HEK293T (cell line): Measurements from ENCODE around the gene ZNF543.
"Not testable (repeated sequence)": the region's sequence is repeated elsewhere in the genome, so short reads cannot be mapped to it uniquely, and the experiment has no call there.

Experiments used
- CTCF ChIA-PET: fragments of 350-600 bp; formaldehyde crosslinking; extraction: SDS; loops from one replicate; lab custom pipeline; 2021; ENCODE audit warnings: antibody characterized with exemption, inconsistent platforms; lab: Yijun Ruan, JAX
- POLR2A ChIA-PET: fragments of 350-600 bp; formaldehyde crosslinking; extraction: SDS; loops from one replicate; lab custom pipeline; 2020; ENCODE audit warnings: antibody characterized with exemption, inconsistent platforms; lab: Yijun Ruan, JAX
- DNase-seq: peaks from one replicate; pipeline ENCODE4 v3.0.0; 2012; ENCODE audit warnings: mixed read lengths; ENCODE audit errors: extremely low spot score
- ARNT ChIP-seq: fragments of 450-650 bp; IDR thresholded peaks from 2 replicates; pipeline ENCODE4 v1.6.1; 2017; ENCODE audit warnings: mild to moderate bottlenecking
- BHLHE40 ChIP-seq: fragments of 450-650 bp; IDR thresholded peaks from 2 replicates; pipeline ENCODE4 v1.6.1; 2016; ENCODE audit warnings: mild to moderate bottlenecking, moderate library complexity, borderline replicate concordance
- CTBP1 ChIP-seq: fragments of 450-650 bp; IDR thresholded peaks from 2 replicates; pipeline ENCODE4 v1.6.1; 2016; ENCODE audit warnings: borderline replicate concordance
- ELF4 ChIP-seq: fragments of 450-650 bp; IDR thresholded peaks from 2 replicates; pipeline ENCODE4 v1.6.1; 2017; ENCODE audit warnings: antibody characterized with exemption
- FOXA1 ChIP-seq: fragments of 450-650 bp; IDR thresholded peaks from 2 replicates; pipeline ENCODE4 v1.6.1; 2016; ENCODE audit warnings: mild to moderate bottlenecking
- FOXK2 ChIP-seq: fragments of 450-650 bp; IDR thresholded peaks from 2 replicates; pipeline ENCODE4 v1.6.1; 2016; ENCODE audit warnings: mild to moderate bottlenecking
- FOXM1 ChIP-seq: fragments of 450-650 bp; IDR thresholded peaks from 2 replicates; pipeline ENCODE4 v1.6.1; 2017; ENCODE audit warnings: mild to moderate bottlenecking, borderline replicate concordance
- HDGF ChIP-seq: fragments of 450-650 bp; IDR thresholded peaks from 2 replicates; pipeline ENCODE4 v1.6.1; 2017; ENCODE audit warnings: antibody characterized with exemption, borderline replicate concordance
- L3MBTL2 ChIP-seq: fragments of 450-650 bp; conservative IDR thresholded peaks from 2 replicates; pipeline ENCODE4 v1.6.1; 2016; ENCODE audit warnings: mild to moderate bottlenecking
- LEF1 ChIP-seq: fragments of 450-650 bp; IDR thresholded peaks from 2 replicates; pipeline ENCODE4 v1.6.1; 2017; ENCODE audit warnings: mild to moderate bottlenecking, borderline replicate concordance
- NFRKB ChIP-seq: fragments of 450-650 bp; IDR thresholded peaks from 2 replicates; pipeline ENCODE4 v1.6.1; 2016; ENCODE audit warnings: mild to moderate bottlenecking, moderate library complexity
- PKNOX1 ChIP-seq: fragments of 450-650 bp; IDR thresholded peaks from 2 replicates; pipeline ENCODE4 v1.6.1; 2016
- SP1 ChIP-seq: fragments of 450-650 bp; IDR thresholded peaks from 2 replicates; pipeline ENCODE4 v1.6.1; 2017
- SUZ12 ChIP-seq: fragments of 450-650 bp; IDR thresholded peaks from 2 replicates; pipeline ENCODE4 v1.6.1; 2016; ENCODE audit warnings: mild to moderate bottlenecking
- TARDBP ChIP-seq: fragments of 450-650 bp; IDR thresholded peaks from 2 replicates; pipeline ENCODE4 v1.6.1; 2016
- ZNF384 ChIP-seq: fragments of 450-650 bp; IDR thresholded peaks from 2 replicates; pipeline ENCODE4 v1.6.1; 2016

The ZNF543 gene

DNA sequence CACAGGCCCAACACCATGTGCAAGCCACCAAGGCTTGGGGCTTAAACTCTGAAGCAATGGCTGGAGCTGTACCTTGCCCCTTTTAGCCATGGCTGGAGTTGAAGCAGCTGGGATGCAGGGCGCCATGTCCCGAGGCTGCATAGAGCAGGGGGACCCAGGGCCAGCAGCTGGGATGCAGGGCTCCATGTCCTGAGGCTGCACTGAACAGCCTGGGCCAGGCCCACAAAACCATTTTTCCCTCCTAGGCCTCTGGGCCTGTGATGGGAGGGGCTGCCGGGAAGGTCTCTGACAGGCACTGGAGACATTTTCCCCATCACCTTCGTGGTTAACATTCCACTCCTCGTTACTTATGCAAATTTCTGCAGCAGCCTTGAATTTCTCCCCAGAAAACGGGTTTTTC, 53.9 kb downstream of the ZNF543 start:
- CTCF ChIA-PET = no interaction called here
- TF ChIP-seq LEF1 (no peak), FOXK2 (no peak), L3MBTL2 (no peak), PKNOX1 (no peak), FOXA1 (no peak), BHLHE40 (no peak), HDGF (no peak), ARNT (no peak), TARDBP (no peak), FOXM1 (no peak)
- POLR2A ChIA-PET = no interaction called here
- no peak for DNase-seq

GRCh38 chr19:57374647-57375046, 54.4 kb downstream of the ZNF543 start:
- POLR2A ChIA-PET, CTCF ChIA-PET, DNase-seq: not testable (repeated sequence)

DNA sequence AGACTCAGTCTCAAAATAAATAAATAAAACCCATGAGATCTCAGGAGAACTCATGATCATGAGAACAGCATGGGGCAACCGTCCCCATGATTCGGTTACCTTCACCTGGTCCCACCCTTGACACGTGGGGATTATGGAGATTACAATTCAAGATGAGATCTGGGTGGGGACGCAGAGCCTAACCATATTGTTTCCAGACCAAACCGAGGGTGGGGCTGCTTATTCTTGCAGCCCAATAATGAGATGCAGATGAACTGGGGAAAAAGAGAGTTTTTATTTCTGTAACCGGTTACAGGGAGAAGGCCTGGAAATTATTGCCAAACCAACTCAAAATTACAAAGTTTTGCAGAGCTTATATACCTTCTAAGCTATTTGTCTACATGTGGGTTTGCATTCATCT, 55.9 kb downstream of the ZNF543 start:
- ChIA-PET POLR2A (no interaction called here), CTCF (no interaction called here)
- no peak for TF ChIP-seq LEF1
- TF ChIP-seq L3MBTL2 = no peak
- no peak for TF ChIP-seq SP1
- no peak for TF ChIP-seq ZNF384
- TF ChIP-seq SUZ12 = no peak
- no peak for TF ChIP-seq FOXM1
- TF ChIP-seq ELF4 = no peak
- TF ChIP-seq BHLHE40 = no peak
- TF ChIP-seq PKNOX1 = no peak
- DNase-seq = no peak

- POLR2A ChIA-PET = no interaction called here
- CTCF ChIA-PET = no interaction called here
- TF ChIP-seq HDGF (no peak), SP1 (no peak), ARNT (no peak), NFRKB (no peak), BHLHE40 (no peak), CTBP1 (no peak), ELF4 (no peak), LEF1 (no peak), TARDBP (no peak), PKNOX1 (no peak), SUZ12 (no peak), FOXA1 (no peak), ZNF384 (no peak), FOXK2 (no peak), L3MBTL2 (no peak)
- no peak for DNase-seq
These were observed 57.4 kb downstream of the ZNF543 start for GRCh38 chr19:57377498-57378146.
